Measurements from ENCODE around the gene USP2.

GRCh38 chr11:119322360-119322739 lies 59.1 kb downstream of the USP2 start:
- no peak for TF ChIP-seq SP1 (IDR thresholded peaks at IDR 0.05)
- no peak for TF ChIP-seq NFRKB (IDR thresholded peaks at IDR 0.05)
- no peak for TF ChIP-seq FOXM1 (IDR thresholded peaks at IDR 0.05; ENCODE audit: borderline replicate concordance)
- no peak for TF ChIP-seq CTBP1 (IDR thresholded peaks at IDR 0.05; ENCODE audit: borderline replicate concordance)
- no peak for TF ChIP-seq FOXK2 (IDR thresholded peaks at IDR 0.05)
- TF ChIP-seq FOXA1 (IDR thresholded peaks at IDR 0.05) = no peak
- no peak for TF ChIP-seq TARDBP (IDR thresholded peaks at IDR 0.05)
- TF ChIP-seq ELF4 (IDR thresholded peaks at IDR 0.05) = no peak
- no peak for TF ChIP-seq BHLHE40 (IDR thresholded peaks at IDR 0.05; ENCODE audit: borderline replicate concordance)
- TF ChIP-seq ZNF384 (IDR thresholded peaks at IDR 0.05) = no peak
- TF ChIP-seq PKNOX1 (IDR thresholded peaks at IDR 0.05) = no peak
- no peak for TF ChIP-seq SUZ12 (IDR thresholded peaks at IDR 0.05)
- TF ChIP-seq LEF1 (IDR thresholded peaks at IDR 0.05; ENCODE audit: borderline replicate concordance) = no peak
- TF ChIP-seq HDGF (IDR thresholded peaks at IDR 0.05; ENCODE audit: borderline replicate concordance) = no peak
